H1 (cell line): ENCODE results near the gene APOL3. TPM values are rescaled to one million over a fixed set of nuclear protein-coding genes. Genes with fewer than 3 reads are reported as not detected.

Experiments
- CTCF ChIA-PET: fragments of 300-600 bp; sonication (Branson Sonifier 250); formaldehyde crosslinking; loops from one replicate; lab custom pipeline; 2021; ENCODE audit not compliant: partially characterized antibody; lab: Charles Lee
- POLR2A ChIA-PET: fragments of 300-600 bp; sonication (Branson Sonifier 250); formaldehyde crosslinking; loops from one replicate; lab custom pipeline; 2021; ENCODE audit warnings: inconsistent platforms; ENCODE audit not compliant: partially characterized antibody; lab: Charles Lee
- DNase-seq, 2 experiments: peaks; one replicate each; pipeline versions ENCODE4 v3.0.0 to v3.0.0-alpha.2; 2010 to 2022; ENCODE audit warnings: low spot score in 2 of 2, low read depth in 1 of 2, mixed read lengths in 1 of 2
- FAIRE-seq: peaks from 2 replicates; lab custom pipeline; 2011; peaks lifted over from hg19 to GRCh38; lab: Jason Lieb, UNC
- H2AFZ ChIP-seq: 2 replicates; pipeline ENCODE4 v1.8.1; 2012; ENCODE audit warnings: low read length, inconsistent platforms
- H2AK5ac ChIP-seq: 2 replicates; pipeline ENCODE4 v1.6.1; 2013; ENCODE audit warnings: low read depth, low read length
- H2BK120ac ChIP-seq: replicated peaks from 2 replicates; pipeline ENCODE3; 2013; ENCODE audit warnings: low read depth, low read length, inconsistent platforms
- H2BK12ac ChIP-seq: 2 replicates; pipeline ENCODE4 v1.6.1; 2013; ENCODE audit warnings: low read depth, low read length
- H2BK15ac ChIP-seq: 2 replicates; pipeline ENCODE4 v1.6.1; 2013; ENCODE audit warnings: low read length
- H2BK20ac ChIP-seq: 2 replicates; pipeline ENCODE4 v1.6.1; 2013; ENCODE audit warnings: low read length
- H2BK5ac ChIP-seq: 2 replicates; pipeline ENCODE4 v1.6.1; 2013; ENCODE audit warnings: low read depth, low read length
- H3K14ac ChIP-seq: 2 replicates; pipeline ENCODE4 v1.6.1; 2013; ENCODE audit warnings: inconsistent platforms; ENCODE audit not compliant: insufficient read length
- H3K18ac ChIP-seq: 2 replicates; pipeline ENCODE4 v1.6.1; 2013; ENCODE audit warnings: low read length; ENCODE audit errors: extremely low read depth
- H3K23ac ChIP-seq: 2 replicates; pipeline ENCODE4 v1.6.1; 2013; ENCODE audit warnings: inconsistent platforms; ENCODE audit not compliant: insufficient read length
- H3K23me2 ChIP-seq: 2 replicates; pipeline ENCODE4 v1.6.1; 2013; ENCODE audit warnings: low read depth, low read length
- H3K27ac ChIP-seq: 2 replicates; pipeline ENCODE4 v1.6.1; 2011; ENCODE audit warnings: low read depth, low read length, inconsistent platforms
- H3K27me3 ChIP-seq, 4 experiments: replicated peaks in 1 of 4; 1 replicate in 1 of 4; 2 replicates in 3 of 4; pipeline versions ENCODE4 v1.6.1 to v1.8.1; 2011 to 2013; ENCODE audit warnings: low read length in 3 of 4, mild to moderate bottlenecking in 3 of 4, inconsistent platforms in 2 of 4, mixed read lengths in 2 of 4, moderate library complexity in 1 of 4; ENCODE audit not compliant: control insufficient read depth in 3 of 4, insufficient read depth in 3 of 4; ENCODE audit errors: extremely low read depth in 1 of 4
- H3K36me3 ChIP-seq, 4 experiments: 2 replicates each; pipeline versions ENCODE4 v1.6.1 to v1.8.1; 2011 to 2013; ENCODE audit warnings: mild to moderate bottlenecking in 4 of 4, low read length in 3 of 4, moderate library complexity in 2 of 4, control low read depth in 1 of 4, inconsistent platforms in 1 of 4; ENCODE audit not compliant: insufficient read depth in 4 of 4, control insufficient read depth in 2 of 4
- H3K4ac ChIP-seq: replicated peaks from 2 replicates; pipeline ENCODE3; 2013; ENCODE audit warnings: low read length, low read depth, mixed read lengths, inconsistent platforms; ENCODE audit not compliant: insufficient read length
- H3K4me1 ChIP-seq, 4 experiments: replicated peaks in 1 of 4; 1 replicate in 1 of 4; 2 replicates in 3 of 4; pipeline versions ENCODE4 v1.6.1 to v1.8.1; 2011 to 2013; ENCODE audit warnings: low read length in 3 of 4, inconsistent platforms in 2 of 4, mixed read lengths in 1 of 4; ENCODE audit not compliant: insufficient read depth in 4 of 4, control insufficient read depth in 3 of 4
- H3K4me2 ChIP-seq, 2 experiments: 2 replicates each; pipeline versions ENCODE4 v1.6.1 to v1.8.1; 2011 to 2013; ENCODE audit warnings: low read depth in 2 of 2, low read length in 2 of 2, control low read depth in 1 of 2, inconsistent platforms in 1 of 2, mild to moderate bottlenecking in 1 of 2; ENCODE audit not compliant: insufficient read depth in 1 of 2
- H3K4me3 ChIP-seq, 4 experiments: fragments of 200-600, 300-600 bp in 1 of 4; sonication (generic), shearing (Covaris generic), sonication (Bioruptor Twin) in 1 of 4; 2 replicates each; pipeline versions ENCODE4 v1.5.1 to v1.8.1; 2011 to 2016; ENCODE audit warnings: low read length in 4 of 4, low read depth in 3 of 4, control low read depth in 2 of 4, inconsistent platforms in 2 of 4, mild to moderate bottlenecking in 2 of 4, mixed read lengths in 1 of 4, moderate library complexity in 1 of 4; ENCODE audit not compliant: insufficient read depth in 2 of 4; ENCODE audit errors: extremely low read depth in 1 of 4
- H3K56ac ChIP-seq: replicated peaks from 2 replicates; pipeline ENCODE3; 2013; ENCODE audit warnings: low read depth, mild to moderate bottlenecking, mixed read lengths, low read length, inconsistent platforms; ENCODE audit not compliant: insufficient read length
- H3K79me1 ChIP-seq: 2 replicates; pipeline ENCODE4 v1.6.1; 2013; ENCODE audit warnings: low read depth, low read length, control low read depth
- H3K79me2 ChIP-seq, 2 experiments: 2 replicates each; pipeline versions ENCODE4 v1.6.1 to v1.8.1; 2012 to 2013; ENCODE audit warnings: low read length in 2 of 2, mild to moderate bottlenecking in 2 of 2, inconsistent platforms in 1 of 2; ENCODE audit not compliant: insufficient read depth in 2 of 2, control insufficient read depth in 1 of 2
- H3K9ac ChIP-seq, 4 experiments: replicated peaks in 1 of 4; 1 replicate in 1 of 4; 2 replicates in 3 of 4; pipeline versions ENCODE4 v1.6.1 to v1.8.1; 2011 to 2013; ENCODE audit warnings: low read depth in 3 of 4, low read length in 3 of 4, control low read depth in 2 of 4, mild to moderate bottlenecking in 2 of 4, moderate library complexity in 2 of 4, inconsistent platforms in 1 of 4; ENCODE audit errors: extremely low read depth in 1 of 4
- H3K9me3 ChIP-seq, 2 experiments: 2 replicates each; pipeline versions ENCODE4 v1.6.1 to v1.8.1; 2012 to 2013; ENCODE audit warnings: mild to moderate bottlenecking in 2 of 2, moderate library complexity in 2 of 2, control low read depth in 1 of 2, inconsistent platforms in 1 of 2, low read depth in 1 of 2, low read length in 1 of 2, mixed read lengths in 1 of 2; ENCODE audit not compliant: insufficient read depth in 2 of 2
- H4K20me1 ChIP-seq, 2 experiments: replicated peaks in 1 of 2; 2 replicates each; pipeline versions ENCODE3 to v1.8.1; 2011 to 2013; ENCODE audit warnings: inconsistent platforms in 2 of 2, low read length in 2 of 2, mild to moderate bottlenecking in 1 of 2; ENCODE audit not compliant: insufficient read depth in 2 of 2, control insufficient read depth in 1 of 2
- H4K5ac ChIP-seq: 2 replicates; pipeline ENCODE4 v1.6.1; 2013; ENCODE audit warnings: low read length, low read depth, mixed read lengths, inconsistent platforms; ENCODE audit not compliant: insufficient read length
- H4K8ac ChIP-seq: 2 replicates; pipeline ENCODE4 v1.8.0; 2013; ENCODE audit warnings: mild to moderate bottlenecking, moderate library complexity, low read length, inconsistent platforms; ENCODE audit not compliant: insufficient read depth; ENCODE audit errors: extremely low read depth
- H4K91ac ChIP-seq: replicated peaks from 2 replicates; pipeline ENCODE3; 2013; ENCODE audit warnings: low read length, mixed read lengths, inconsistent platforms; ENCODE audit not compliant: insufficient read length
- SIRT6 ChIP-seq: IDR thresholded peaks from one replicate; pipeline ENCODE4 v1.7.1; 2012; ENCODE audit warnings: low read length, inconsistent platforms
- WGBS, 2 experiments: shearing (Covaris generic) in 1 of 2; methylation state at CpG; one replicate each; pipeline versions ENCODE4 v1.1.6 to v1.1.7; 2013 to 2015; ENCODE audit warnings: low lambda C conversion rate in 2 of 2, mixed read lengths in 2 of 2, inconsistent platforms in 1 of 2, low coverage in 1 of 2, missing lambda C conversion rate in 1 of 2; ENCODE audit not compliant: insufficient replicate concordance in 2 of 2, insufficient coverage in 1 of 2, insufficient read length in 1 of 2; ENCODE audit errors: extremely low coverage in 1 of 2, missing lambda C conversion rate in 1 of 2; 5-methylcytosine and 5-hydroxymethylcytosine counted together
- polyA plus RNA-seq, 7 experiments: library from polyadenylated mRNA; depleted of rRNA in 3 of 7; stranded (reverse) in 5 of 7; unstranded in 2 of 7; fragments of >200 nt in 5 of 7; fragments of 200-250 nt in 2 of 7; gene quantifications; 1 replicate in 5 of 7; 2 replicates in 1 of 7; 4 replicates in 1 of 7; pipeline versions ENCODE4 v1.2.1 to v1.2.3, GENCODE V29; 2011 to 2013; ENCODE audit warnings: missing spikeins in 2 of 7, mixed read lengths in 2 of 7
- total RNA-seq: library from RNA; stranded (reverse); fragmentation: NEBNext Ultra II Directional; extraction: Animal tissue kit (Norgen Biotek cat#: 25700); gene quantifications from 2 replicates; pipeline ENCODE4 v1.2.1, GENCODE V29; 2021
- TF ChIP-seq, protein P1 (sequence below): IDR thresholded peaks from 2 replicates; pipeline ENCODE4 v1.6.1; 2012; ENCODE audit warnings: inconsistent platforms

APOL3 gene
- total and polyA plus RNA-seq, 2 of the 8 experiments (the other 6 are each of a cell fraction or from before 2014, with no cell fraction given), result 0.12 TPM; not detected in 1

DNA sequence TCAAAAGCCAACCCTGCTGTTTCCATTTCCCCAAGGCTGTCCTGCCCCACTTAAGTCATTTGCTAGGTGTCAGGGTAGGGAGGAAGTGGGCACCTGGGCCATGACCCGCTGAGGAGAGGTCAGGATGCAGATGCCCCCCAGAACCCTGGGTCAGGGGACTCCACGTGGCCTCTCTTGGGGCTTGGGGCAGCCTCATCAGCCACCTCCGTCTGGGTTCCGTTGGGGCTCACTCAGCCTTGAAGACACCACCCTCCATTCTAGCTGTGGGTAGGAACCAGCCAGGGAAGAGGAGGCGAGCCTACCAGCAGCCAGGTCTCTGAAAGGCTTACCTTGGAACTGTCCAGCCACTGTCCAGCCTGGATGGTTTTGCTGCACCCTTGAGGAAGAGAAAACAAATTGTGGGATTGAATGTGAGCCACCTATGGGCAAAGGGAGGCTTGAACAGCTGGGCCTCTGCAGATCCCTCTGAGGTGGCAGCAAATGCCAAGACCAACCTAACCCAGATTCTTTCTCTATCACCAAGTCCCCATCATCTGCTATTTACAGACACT lies 38.5 kb upstream of the APOL3 start:
- no peak overlapping the region for H3K4me2 ChIP-seq
- H2BK12ac ChIP-seq, result no peak overlapping the region
- H3K36me3 ChIP-seq, result no peaks in the 10 kb centered on the region
- H3K18ac ChIP-seq, result no peak overlapping the region
- no peaks in the 10 kb centered on the region for H3K79me2 ChIP-seq
- no peaks in the 10 kb centered on the region for H4K20me1 ChIP-seq
- no peak overlapping the region for H2BK5ac ChIP-seq
- ChIA-PET CTCF (interaction anchor here (0.6 to 1.8 kb wide), 9 partner anchors 9 to 401 kb away, joined by 3 to 5 read pairs (median 4); partner anchors contain the start of gene APOL2), POLR2A (interaction anchor here (1.8 kb wide), 1 partner anchor 38 kb away, joined by 3 read pairs; no protein-coding TSS in a partner anchor)
- no peak overlapping the region for H3K9ac ChIP-seq
- H3K23ac ChIP-seq, result no peak overlapping the region
- no peak overlapping the region for H2BK20ac ChIP-seq
- no peaks in the 10 kb centered on the region for H3K27me3 ChIP-seq
- FAIRE-seq, result no peak
- no peaks in the 10 kb centered on the region for H3K9me3 ChIP-seq
- DNase-seq, result no peak
- no peak overlapping the region for H2AK5ac ChIP-seq
- H3K79me1 ChIP-seq, result no peaks in the 10 kb centered on the region
- H3K23me2 ChIP-seq, result no peaks in the 10 kb centered on the region
- no peak overlapping the region for H2AFZ ChIP-seq
- no peak overlapping the region for H3K4ac ChIP-seq
- H3K14ac ChIP-seq, result no peak overlapping the region
- H4K8ac ChIP-seq, result no peak overlapping the region
- H4K91ac ChIP-seq, result no peak overlapping the region
- no peak overlapping the region for H2BK120ac ChIP-seq
- H2BK15ac ChIP-seq, result no peak overlapping the region
- H4K5ac ChIP-seq, result no peak overlapping the region
- no peak overlapping the region for H3K56ac ChIP-seq
- 86% methylated on average over 5 of the region's 5 CpGs; no CpG with 5 or more reads in 1 of the 2 experiments for WGBS, 2 experiments
- H3K4me3 ChIP-seq, result no peak overlapping the region
- no peak overlapping the region for H3K27ac ChIP-seq
- no peak for TF ChIP-seq SIRT6
- TF ChIP-seq, protein P1, sequence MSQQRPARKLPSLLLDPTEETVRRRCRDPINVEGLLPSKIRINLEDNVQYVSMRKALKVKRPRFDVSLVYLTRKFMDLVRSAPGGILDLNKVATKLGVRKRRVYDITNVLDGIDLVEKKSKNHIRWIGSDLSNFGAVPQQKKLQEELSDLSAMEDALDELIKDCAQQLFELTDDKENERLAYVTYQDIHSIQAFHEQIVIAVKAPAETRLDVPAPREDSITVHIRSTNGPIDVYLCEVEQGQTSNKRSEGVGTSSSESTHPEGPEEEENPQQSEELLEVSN, result no peak
- peaks cover 0 to 11% (median 9%) of the 10 kb centered on the region in 4 experiments; a peak in 6 of 7 replicates for H3K4me1 ChIP-seq
